ENCODE measurements around the gene FXYD6. TPM values are rescaled to one million over a fixed set of nuclear protein-coding genes. Genes with fewer than 3 reads are reported as not detected.

Gene FXYD6
- total RNA-seq, 4 donors from 2014 or later, result 7.6 to 20.0 (median 13.9) TPM

- TF ChIP-seq CTCF (IDR thresholded peaks at IDR 0.05; ENCODE audit: low read depth), result no peak
Measured at GRCh38 chr11:117857734-117858414, 18.6 kb downstream of the FXYD6 start.

DNA sequence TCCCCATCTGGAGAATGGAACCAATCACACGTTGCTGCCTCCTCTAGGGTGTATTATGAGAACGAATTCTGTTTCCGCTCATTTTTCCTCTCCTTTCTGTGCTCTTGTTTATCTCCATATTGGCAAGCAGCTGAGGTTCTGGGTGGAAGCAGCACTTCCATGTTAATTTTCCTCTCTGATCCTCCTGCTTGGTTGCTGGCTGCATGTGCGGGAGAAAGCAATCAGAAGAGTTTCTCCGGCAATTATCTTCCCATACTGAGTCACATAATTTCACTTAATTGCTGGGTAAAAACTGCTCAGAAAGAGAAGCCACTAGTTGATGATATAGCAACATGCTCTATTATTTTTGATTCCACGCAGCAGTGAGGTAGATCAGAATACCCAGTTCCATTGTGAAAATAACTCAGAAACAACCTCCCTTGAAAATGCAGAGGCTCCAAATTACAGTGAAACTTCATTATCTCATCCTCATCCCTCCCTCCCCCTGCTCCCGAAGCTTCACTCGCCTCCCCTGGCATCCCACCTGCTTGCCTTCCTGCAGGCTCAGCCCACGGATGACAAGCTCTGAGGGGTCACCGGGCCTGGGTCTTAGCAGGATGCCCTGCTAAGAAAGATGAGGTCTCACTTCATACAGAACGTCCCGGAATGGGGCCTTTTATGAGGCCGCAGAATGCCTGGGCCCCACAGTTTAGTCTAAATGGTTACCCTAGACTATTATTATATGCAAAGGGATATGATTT is 20.4 kb downstream of the FXYD6 start:
- TF ChIP-seq CTCF (IDR thresholded peaks at IDR 0.05; ENCODE audit: low read depth), result no peak

GRCh38 chr11:117855186-117855845 is 21.1 kb downstream of the FXYD6 start:
- TF ChIP-seq CTCF (IDR thresholded peaks at IDR 0.05; ENCODE audit: low read depth), result no peak

DNA sequence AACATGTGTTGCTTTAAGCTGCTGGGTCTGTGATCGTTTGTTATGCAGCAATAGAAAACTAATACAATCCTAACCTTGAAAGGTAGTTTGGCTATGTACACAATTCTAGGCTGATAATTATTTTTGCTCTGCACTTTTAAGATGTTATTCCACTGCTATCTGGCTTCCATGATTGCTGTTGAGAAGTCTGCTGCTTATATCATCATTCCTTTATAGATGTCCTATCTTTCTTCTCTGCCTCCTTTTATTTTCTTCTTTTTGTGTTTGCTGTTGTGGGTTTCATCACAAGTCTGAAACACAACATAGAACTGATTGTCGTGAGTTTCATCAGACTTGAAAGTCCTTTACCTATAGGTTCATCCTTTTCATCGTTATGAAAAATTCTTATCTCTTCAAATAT is 24.1 kb downstream of the FXYD6 start:
- TF ChIP-seq CTCF (IDR thresholded peaks at IDR 0.05; ENCODE audit: low read depth), result no peak

GRCh38 chr11:117851852-117852251 is 24.6 kb downstream of the FXYD6 start:
- no peak for TF ChIP-seq CTCF (IDR thresholded peaks at IDR 0.05; ENCODE audit: low read depth)

GRCh38 chr11:117851106-117851505 is 25.4 kb downstream of the FXYD6 start:
- TF ChIP-seq CTCF (IDR thresholded peaks at IDR 0.05; ENCODE audit: low read depth), result no peak

DNA sequence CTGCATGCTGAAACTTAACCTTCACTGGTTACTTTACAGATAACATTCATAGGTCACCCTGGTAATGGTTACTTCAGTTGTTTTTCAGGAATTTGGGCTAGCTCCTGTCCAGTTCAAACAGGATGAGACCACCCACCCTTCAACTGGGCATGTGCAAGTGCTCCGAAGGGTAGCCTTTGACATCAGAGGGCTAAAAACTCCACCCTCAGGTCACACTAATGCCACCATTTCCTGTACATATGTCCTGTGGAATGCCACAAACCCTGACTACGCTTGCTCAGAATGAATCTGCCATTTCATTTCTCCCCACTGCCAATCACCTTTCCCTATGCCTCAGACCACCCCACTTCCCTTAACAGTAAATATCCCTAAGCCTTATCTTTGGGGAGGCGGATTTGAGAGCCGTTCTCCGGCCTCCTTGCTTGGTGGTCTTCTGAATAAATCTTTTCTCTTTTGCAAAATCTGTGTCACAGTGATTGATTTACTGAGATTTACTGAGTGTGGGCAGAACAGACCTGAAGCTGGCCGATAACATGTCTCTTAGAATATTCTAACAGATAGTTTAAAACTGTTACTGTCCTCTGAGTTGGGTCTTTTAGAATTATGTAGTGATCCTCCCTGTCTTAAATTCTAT is 26.6 kb downstream of the FXYD6 start:
- no peak for TF ChIP-seq CTCF (IDR thresholded peaks at IDR 0.05; ENCODE audit: low read depth)

All from subcutaneous adipose tissue (tissue), 4 donors.